Fibroblast of lung (primary cell): ENCODE data around the gene MFSD11.

ENCODE experiments used
- CTCF ChIP-seq, 2 donors: IDR thresholded peaks in 1 of 2; conservative IDR thresholded peaks in 1 of 2; 1 replicate in 1 of 2; 2 replicates in 1 of 2; pipeline ENCODE4 v1.5.1; 2011 to 2012; ENCODE audit warnings: low read length in 2 of 2, control low read depth in 1 of 2, inconsistent platforms in 1 of 2, low read depth in 1 of 2, mild to moderate bottlenecking in 1 of 2
- EZH2 ChIP-seq: IDR thresholded peaks from 2 replicates; pipeline ENCODE4 v1.5.1; 2012; ENCODE audit warnings: low read length, control low read depth, mild to moderate bottlenecking; ENCODE audit errors: missing control alignments

DNA sequence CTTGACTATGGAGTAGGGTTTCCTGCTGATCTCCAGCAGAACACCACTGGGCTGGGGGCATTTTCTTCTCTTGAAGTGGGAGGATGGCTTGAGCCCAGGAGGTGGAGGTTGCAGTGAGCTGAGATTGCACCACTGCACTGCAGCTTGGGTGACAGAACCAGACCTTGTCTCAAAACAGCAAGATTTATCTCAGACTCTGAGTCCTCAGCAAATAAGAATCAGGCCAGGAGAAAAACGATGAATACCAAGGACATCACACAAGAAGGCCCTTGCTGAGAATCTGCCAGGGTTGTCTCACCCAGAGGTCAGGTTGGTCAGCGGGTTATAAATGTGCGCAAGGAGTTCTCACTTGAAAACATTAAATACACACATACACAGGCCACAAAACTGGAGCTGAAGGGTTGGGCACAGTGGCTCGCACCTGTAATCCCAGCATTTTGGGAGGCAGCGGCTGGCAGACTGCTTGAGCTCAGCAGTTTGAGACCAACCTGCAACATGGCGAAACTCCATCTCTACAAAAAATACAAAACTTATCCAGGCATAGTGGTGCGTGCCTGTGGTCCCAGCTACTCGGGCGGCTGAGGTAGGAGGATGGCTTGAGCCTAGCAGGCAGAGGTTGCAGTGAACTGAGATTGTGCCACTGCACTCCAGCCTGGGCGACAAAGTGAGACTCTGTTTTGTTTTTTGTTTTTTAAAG, 34.8 kb upstream of the MFSD11 start:
- no peak for TF ChIP-seq CTCF (conservative IDR thresholded peaks at IDR 0.05 in 1 of 2, IDR thresholded peaks at IDR 0.05 in 1 of 2; ENCODE audit: low read depth in 1 of 2, low read length in 2 of 2)
- TF ChIP-seq EZH2, result no peak
